Aorta (tissue), 5 donors: ENCODE measurements around the gene MRPL39. TPM values are rescaled to one million over a fixed set of nuclear protein-coding genes. Genes with fewer than 3 reads are reported as not detected.

Experiments used
- ATAC-seq: fragments of 200-7000 bp; cut with Tn5 transposase; one replicate; pipeline ENCODE4 v1.9.1; 2022; ENCODE audit warnings: moderate library complexity; ENCODE audit not compliant: low FRiP score
- DNase-seq, 2 donors: peaks; one replicate each; pipeline ENCODE4 v3.0.0-alpha.2; 2020
- H3K27ac ChIP-seq, 2 donors: one replicate each; pipeline ENCODE4 v1.5.1; 2013; ENCODE audit warnings: low read length in 2 of 2, mild to moderate bottlenecking in 2 of 2, moderate library complexity in 2 of 2, control low read depth in 1 of 2, inconsistent platforms in 1 of 2, low read depth in 1 of 2
- H3K27me3 ChIP-seq, 2 donors: one replicate each; pipeline ENCODE4 v1.6.1; 2013; ENCODE audit warnings: control low read depth in 1 of 2, low read length in 1 of 2, mild to moderate bottlenecking in 1 of 2, moderate library complexity in 1 of 2; ENCODE audit not compliant: insufficient read depth in 2 of 2, control insufficient read depth in 1 of 2
- H3K36me3 ChIP-seq, 2 donors: one replicate each; pipeline ENCODE4 v1.6.1; 2013; ENCODE audit warnings: control low read depth in 1 of 2, low read length in 1 of 2, mild to moderate bottlenecking in 1 of 2; ENCODE audit not compliant: insufficient read depth in 2 of 2, control insufficient read depth in 1 of 2
- H3K4me1 ChIP-seq, 2 donors: one replicate each; pipeline ENCODE4 v1.6.1; 2013; ENCODE audit warnings: low read length in 2 of 2, control low read depth in 1 of 2, mild to moderate bottlenecking in 1 of 2, moderate library complexity in 1 of 2; ENCODE audit not compliant: insufficient read depth in 2 of 2, control insufficient read depth in 1 of 2
- H3K4me3 ChIP-seq, 2 donors: one replicate each; pipeline ENCODE4 v1.5.1; 2013; ENCODE audit warnings: low read length in 2 of 2, control low read depth in 1 of 2, mild to moderate bottlenecking in 1 of 2
- H3K9me3 ChIP-seq: one replicate; pipeline ENCODE4 v1.6.1; 2013; ENCODE audit warnings: mild to moderate bottlenecking, low read length; ENCODE audit not compliant: control insufficient read depth
- WGBS, 2 donors: extraction: QIAGEN DNeasy Blood & Tissue Kit; methylation state at CpG; one replicate each; pipeline ENCODE4 v1.1.7; 2013; 5-methylcytosine and 5-hydroxymethylcytosine counted together
- intact Hi-C, 2 donors: fragments of 100-400 bp; cut with DNase I; formaldehyde crosslinking; loops; one replicate each; pipeline versions ENCODE4 v1.14.2 to v1.15.0; 2022
- polyA plus RNA-seq, 2 donors: library from polyadenylated mRNA; stranded (reverse); fragments of 200-250 nt; gene quantifications; one replicate each; pipeline ENCODE4 v1.2.3, GENCODE V29; 2013
- total RNA-seq, 2 donors: library from RNA; stranded (reverse); fragmentation: NEBNext Ultra II Directional; extraction: Animal tissue kit (Norgen Biotek cat#: 25700); gene quantifications; one replicate each; pipeline ENCODE4 v1.2.1, GENCODE V29; 2021
- donor health status: healthy with polysubstance abuse.
- donor health status: Bipolar disorder and iron deficiency.
- donor health status: DM: no; HTN: no; CAD: no.
- donor health status: DM: no; HTN: no; CAD: no.
- donor health status: DM: yes; HTN: yes; CAD: no.

Gene MRPL39
- total and polyA plus RNA-seq, 4 donors: 15.8 to 30.3 (median 18.2) TPM

GRCh38 chr21:25584833-25585676 lies 22.2 kb downstream of the MRPL39 start:
- H3K9me3 ChIP-seq: no peaks in the 10 kb centered on the region
- ATAC-seq: no peak
- 90 to 93% methylated on average over 7 of the region's 7 CpGs for WGBS, 2 donors
- H3K36me3 ChIP-seq: peaks cover 0 to 2% of the 10 kb centered on the region in 2 donors
- H3K4me1 ChIP-seq: no peaks in the 10 kb centered on the region
- no peak for DNase-seq
- no peak overlapping the region for H3K4me3 ChIP-seq
- H3K27ac ChIP-seq: no peak overlapping the region
- H3K27me3 ChIP-seq: no peaks in the 10 kb centered on the region
- intact Hi-C loops: no loop called here

GRCh38 chr21:25583370-25584130 lies 23.7 kb downstream of the MRPL39 start:
- H3K4me3 ChIP-seq: no peak overlapping the region
- 78 to 84% methylated on average over 5 of the region's 5 CpGs for WGBS, 2 donors
- H3K27ac ChIP-seq: no peak overlapping the region
- intact Hi-C loops: no loop called here
- H3K27me3 ChIP-seq: no peaks in the 10 kb centered on the region
- H3K9me3 ChIP-seq: no peaks in the 10 kb centered on the region
- no peak for ATAC-seq
- DNase-seq: no peak
- H3K4me1 ChIP-seq: no peaks in the 10 kb centered on the region
- peaks cover 0 to 2% of the 10 kb centered on the region in 2 donors for H3K36me3 ChIP-seq

- ATAC-seq (no peak), DNase-seq (no peak)
- H3K4me1 ChIP-seq: no peaks in the 10 kb centered on the region
- 94 to 95% methylated on average over 5 of the region's 5 CpGs for WGBS, 2 donors
- H3K4me3 ChIP-seq: no peak overlapping the region
- H3K27ac ChIP-seq: no peak overlapping the region
- intact Hi-C loops: no loop called here
- no peaks in the 10 kb centered on the region for H3K27me3 ChIP-seq
- H3K9me3 ChIP-seq: no peaks in the 10 kb centered on the region
- peaks cover 0 to 2% of the 10 kb centered on the region in 2 donors for H3K36me3 ChIP-seq
These were observed 24.4 kb downstream of the MRPL39 start for GRCh38 chr21:25582888-25583287.

GRCh38 chr21:25582164-25582790 lies 25.0 kb downstream of the MRPL39 start:
- Histone ChIP-seq H3K36me3 (peaks cover 0 to 2% of the 10 kb centered on the region in 2 donors), H3K9me3 (no peaks in the 10 kb centered on the region), H3K27me3 (no peaks in the 10 kb centered on the region), H3K27ac (no peak overlapping the region), H3K4me1 (no peaks in the 10 kb centered on the region), H3K4me3 (no peak overlapping the region)
- ATAC-seq: no peak
- DNase-seq: no peak
- WGBS, 2 donors: 98 to 99% methylated on average over 3 of the region's 3 CpGs
- intact Hi-C loops: no loop called here

- intact Hi-C loops: no loop called here
- Histone ChIP-seq H3K36me3 (peaks cover 0 to 2% of the 10 kb centered on the region in 2 donors), H3K27ac (no peak overlapping the region), H3K27me3 (no peaks in the 10 kb centered on the region), H3K4me3 (no peak overlapping the region), H3K9me3 (no peaks in the 10 kb centered on the region), H3K4me1 (no peaks in the 10 kb centered on the region)
- DNase-seq (no peak), ATAC-seq (no peak)
- WGBS, 2 donors: 94 to 95% methylated on average over 3 of the region's 3 CpGs
These were observed 25.7 kb downstream of the MRPL39 start for GRCh38 chr21:25581582-25581981.

GRCh38 chr21:25580912-25581260 lies 26.4 kb downstream of the MRPL39 start:
- intact Hi-C loops: no loop called here
- no peak for DNase-seq
- Histone ChIP-seq H3K27me3 (no peaks in the 10 kb centered on the region), H3K4me3 (no peak overlapping the region), H3K4me1 (no peaks in the 10 kb centered on the region), H3K27ac (no peak overlapping the region), H3K36me3 (peaks cover 0 to 2% of the 10 kb centered on the region in 2 donors), H3K9me3 (no peaks in the 10 kb centered on the region)
- no peak for ATAC-seq
- 99% methylated on average over 4 of the region's 4 CpGs for whole genome bisulfite sequencing, 2 donors

GRCh38 chr21:25579226-25580013 lies 27.9 kb downstream of the MRPL39 start:
- ATAC-seq (no peak), DNase-seq (no peak)
- Histone ChIP-seq H3K9me3 (no peaks in the 10 kb centered on the region), H3K4me3 (no peak overlapping the region), H3K36me3 (peaks cover 0 to 2% of the 10 kb centered on the region in 2 donors), H3K27me3 (no peaks in the 10 kb centered on the region), H3K4me1 (peaks cover 0 to 6% of the 10 kb centered on the region in 2 donors), H3K27ac (no peak overlapping the region)
- intact Hi-C loops: loop anchor here in 1 of 2 donors (10.0 kb wide), 1 partner anchor 155 kb away; no protein-coding TSS in a partner anchor
- 68 to 70% methylated on average over 4 of the region's 4 CpGs for WGBS, 2 donors
